GM13976 (cell line): ENCODE data around the gene EPHA2.

Experiments
- DNase-seq: peaks from one replicate; pipeline ENCODE4 v3.0.0; 2012; ENCODE audit warnings: low spot score
- in situ Hi-C: fragments of 300-500 bp; cut with MboI; formaldehyde crosslinking; loops from one replicate; pipeline ENCODE4 v1.12.0; 2022; ENCODE audit warnings: low sequenced_read_pairs, mixed read lengths, inconsistent platforms; ENCODE audit not compliant: unreplicated experiment
- TF ChIP-seq, protein P1 (sequence below): IDR thresholded peaks from 2 replicates; pipeline ENCODE4 v1.5.1; 2012; ENCODE audit warnings: borderline replicate concordance, mild to moderate bottlenecking; ENCODE audit not compliant: insufficient read depth; ENCODE audit errors: extremely low read depth, missing control alignments, control extremely low read depth

EPHA2 gene

DNA sequence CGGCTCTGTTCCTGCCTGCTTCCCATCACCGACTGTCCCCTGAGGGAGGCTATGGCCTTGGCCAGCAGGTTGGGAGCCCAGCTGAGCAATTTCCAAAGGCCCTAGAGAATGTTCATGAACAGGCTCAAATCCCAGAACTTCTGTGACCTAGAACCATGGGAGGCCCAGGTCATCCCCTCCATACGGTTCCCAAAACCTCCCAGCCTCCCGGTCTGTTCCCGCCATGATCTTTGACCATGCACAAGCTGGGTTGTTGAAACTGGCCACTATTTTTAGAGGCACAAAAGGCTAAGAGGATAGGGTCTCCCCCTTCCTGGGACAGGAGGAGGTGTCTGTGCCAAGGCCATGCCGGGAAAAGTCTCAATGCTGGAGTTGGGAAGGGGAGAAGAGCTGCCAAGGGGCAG lies 27.5 kb downstream of the EPHA2 start:
- TF ChIP-seq, protein P1, sequence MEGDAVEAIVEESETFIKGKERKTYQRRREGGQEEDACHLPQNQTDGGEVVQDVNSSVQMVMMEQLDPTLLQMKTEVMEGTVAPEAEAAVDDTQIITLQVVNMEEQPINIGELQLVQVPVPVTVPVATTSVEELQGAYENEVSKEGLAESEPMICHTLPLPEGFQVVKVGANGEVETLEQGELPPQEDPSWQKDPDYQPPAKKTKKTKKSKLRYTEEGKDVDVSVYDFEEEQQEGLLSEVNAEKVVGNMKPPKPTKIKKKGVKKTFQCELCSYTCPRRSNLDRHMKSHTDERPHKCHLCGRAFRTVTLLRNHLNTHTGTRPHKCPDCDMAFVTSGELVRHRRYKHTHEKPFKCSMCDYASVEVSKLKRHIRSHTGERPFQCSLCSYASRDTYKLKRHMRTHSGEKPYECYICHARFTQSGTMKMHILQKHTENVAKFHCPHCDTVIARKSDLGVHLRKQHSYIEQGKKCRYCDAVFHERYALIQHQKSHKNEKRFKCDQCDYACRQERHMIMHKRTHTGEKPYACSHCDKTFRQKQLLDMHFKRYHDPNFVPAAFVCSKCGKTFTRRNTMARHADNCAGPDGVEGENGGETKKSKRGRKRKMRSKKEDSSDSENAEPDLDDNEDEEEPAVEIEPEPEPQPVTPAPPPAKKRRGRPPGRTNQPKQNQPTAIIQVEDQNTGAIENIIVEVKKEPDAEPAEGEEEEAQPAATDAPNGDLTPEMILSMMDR, result no peak
- in situ Hi-C loops, result no loop called here
- DNase-seq, result no peak

DNA sequence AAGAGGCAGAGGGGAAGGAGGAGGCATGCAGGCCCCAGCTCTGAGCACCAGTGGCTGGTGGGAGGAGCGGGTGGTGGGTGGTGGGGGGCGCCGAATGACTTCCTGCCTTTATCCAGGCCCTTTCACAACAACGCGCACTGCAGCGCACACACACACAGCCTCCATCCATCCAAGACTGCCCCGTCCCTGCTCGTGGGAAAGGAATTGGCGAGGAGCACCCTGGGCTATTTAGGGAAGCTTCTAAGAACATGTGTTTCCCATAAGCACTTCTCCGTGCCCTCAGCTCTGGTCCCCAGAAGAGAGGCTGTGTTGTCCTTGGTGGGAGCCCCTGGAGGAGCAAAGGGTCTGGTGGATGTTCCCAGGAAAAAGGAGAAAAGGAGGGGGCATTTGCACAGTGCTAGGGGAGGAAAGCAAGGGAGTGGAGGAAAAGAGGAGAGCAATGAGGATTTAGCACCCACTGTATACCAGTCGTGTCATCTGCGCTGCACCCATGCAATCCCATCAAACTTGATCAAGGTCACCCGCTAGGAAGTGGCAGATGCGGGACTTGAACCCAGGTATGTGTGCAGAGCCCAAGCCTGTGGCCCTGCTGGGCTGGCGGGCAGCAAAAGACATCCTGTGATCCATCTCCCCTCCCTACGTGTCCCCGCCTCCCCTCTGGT lies 28.1 kb downstream of the EPHA2 start:
- TF ChIP-seq, protein P1, result no peak
- in situ Hi-C loops, result no loop called here
- no peak for DNase-seq

GRCh38 chr1:16126743-16127515 lies 28.9 kb downstream of the EPHA2 start:
- no peak for DNase-seq
- TF ChIP-seq, protein P1, result no peak

GRCh38 chr1:16126160-16126559 lies 29.7 kb downstream of the EPHA2 start:
- TF ChIP-seq, protein P1, result no peak
- in situ Hi-C loops, result no loop called here
- no peak for DNase-seq

More at GRCh38 chr1:16126743-16127515, 28.9 kb downstream of the EPHA2 start:
- in situ Hi-C loops, result no loop called here

- in situ Hi-C loops, result no loop called here
- TF ChIP-seq, protein P1, result no peak
- DNase-seq, result no peak
These were observed 30.4 kb downstream of the EPHA2 start for GRCh38 chr1:16125483-16125882.

GRCh38 chr1:16125088-16125470 lies 30.8 kb downstream of the EPHA2 start:
- in situ Hi-C loops, result no loop called here
- no peak for DNase-seq
- TF ChIP-seq, protein P1, result no peak
